ENCODE results near the gene ACOX2.

- no peak for TF ChIP-seq POLR2A (IDR thresholded peaks at IDR 0.05)
- TF ChIP-seq, protein P1, sequence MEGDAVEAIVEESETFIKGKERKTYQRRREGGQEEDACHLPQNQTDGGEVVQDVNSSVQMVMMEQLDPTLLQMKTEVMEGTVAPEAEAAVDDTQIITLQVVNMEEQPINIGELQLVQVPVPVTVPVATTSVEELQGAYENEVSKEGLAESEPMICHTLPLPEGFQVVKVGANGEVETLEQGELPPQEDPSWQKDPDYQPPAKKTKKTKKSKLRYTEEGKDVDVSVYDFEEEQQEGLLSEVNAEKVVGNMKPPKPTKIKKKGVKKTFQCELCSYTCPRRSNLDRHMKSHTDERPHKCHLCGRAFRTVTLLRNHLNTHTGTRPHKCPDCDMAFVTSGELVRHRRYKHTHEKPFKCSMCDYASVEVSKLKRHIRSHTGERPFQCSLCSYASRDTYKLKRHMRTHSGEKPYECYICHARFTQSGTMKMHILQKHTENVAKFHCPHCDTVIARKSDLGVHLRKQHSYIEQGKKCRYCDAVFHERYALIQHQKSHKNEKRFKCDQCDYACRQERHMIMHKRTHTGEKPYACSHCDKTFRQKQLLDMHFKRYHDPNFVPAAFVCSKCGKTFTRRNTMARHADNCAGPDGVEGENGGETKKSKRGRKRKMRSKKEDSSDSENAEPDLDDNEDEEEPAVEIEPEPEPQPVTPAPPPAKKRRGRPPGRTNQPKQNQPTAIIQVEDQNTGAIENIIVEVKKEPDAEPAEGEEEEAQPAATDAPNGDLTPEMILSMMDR (IDR thresholded peaks at IDR 0.05), result no peak
Observed at GRCh38 chr3:58562498-58562897, 25.5 kb upstream of the ACOX2 start.
